GF-D8 (cell line): Measurements from ENCODE around the gene ZNF486.
"Not testable (repeated sequence)": the region's sequence is repeated elsewhere in the genome, so short reads cannot be mapped to it uniquely, and the experiment has no call there.

Source experiments
- DNase-seq: peaks from one replicate; lab custom pipeline; 2025; lab: John Stamatoyannopoulos, UW

ZNF486 gene

GRCh38 chr19:20233105-20233504 is 66.1 kb downstream of the ZNF486 start:
- no peak for DNase-seq

GRCh38 chr19:20235156-20235555 is 68.1 kb downstream of the ZNF486 start:
- no peak for DNase-seq

- DNase-seq = peak; percentile 72
Observed at GRCh38 chr19:20237773-20238623, 71.0 kb downstream of the ZNF486 start.

GRCh38 chr19:20243629-20244028 is 76.6 kb downstream of the ZNF486 start:
- no peak for DNase-seq

- DNase-seq = no peak
Observed at GRCh38 chr19:20244356-20244755, 77.3 kb downstream of the ZNF486 start.

- no peak for DNase-seq
Observed at GRCh38 chr19:20245309-20245708, 78.3 kb downstream of the ZNF486 start.

GRCh38 chr19:20247016-20247683 is 80.1 kb downstream of the ZNF486 start:
- DNase-seq = no peak

GRCh38 chr19:20248258-20248657 is 81.2 kb downstream of the ZNF486 start:
- DNase-seq = not testable (repeated sequence)
